ENCODE data around the gene MBOAT1. TPM values are rescaled to one million over a fixed set of nuclear protein-coding genes. Genes with fewer than 3 reads are reported as not detected.

Gene MBOAT1
- total and polyA plus RNA-seq, 5 experiments from 2014 or later: 0.14 to 3.5 (median 0.60) TPM

GRCh38 chr6:20227350-20227749, 15.1 kb upstream of the MBOAT1 start:
- Mint-ChIP-seq H3K27ac (no peak overlapping the region), H3K4me1 (no peaks in the 10 kb centered on the region), H3K9me3 (no peaks in the 10 kb centered on the region), H3K4me3 (no peak overlapping the region), H3K27me3 (peaks cover 0 to 14% (median 4%) of the 10 kb centered on the region in 5 donors), H3K36me3 (no peaks in the 10 kb centered on the region)
- POLR2A ChIA-PET: no interaction called here
- ATAC-seq (no peak), DNase-seq (no peak)

DNA sequence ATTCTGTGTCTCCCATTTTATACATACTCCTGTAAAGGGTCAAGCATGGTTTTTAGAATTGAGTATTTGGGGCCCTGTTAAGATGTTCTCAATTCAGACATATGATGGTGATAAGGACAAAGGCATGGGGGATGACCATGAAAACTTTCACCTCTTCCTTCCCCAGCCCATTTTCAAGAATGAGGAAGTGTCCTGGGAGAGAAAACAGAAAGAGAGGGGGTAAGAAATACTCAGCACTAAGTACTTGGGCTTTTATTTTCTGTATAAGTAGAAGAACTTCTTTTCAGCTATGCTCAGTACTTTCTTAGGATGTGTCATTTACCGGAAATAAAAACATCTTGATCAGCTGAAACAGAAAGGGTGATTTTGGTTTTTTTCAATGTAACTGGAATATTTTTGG, 10.9 kb upstream of the MBOAT1 start:
- H3K27me3 Mint-ChIP-seq: peaks cover 0 to 8% (median 3%) of the 10 kb centered on the region in 5 donors
- H3K4me3 Mint-ChIP-seq: no peak overlapping the region

GRCh38 chr6:20221421-20221820, 9.2 kb upstream of the MBOAT1 start:
- Mint-ChIP-seq H3K27me3 (peaks cover 0 to 8% (median 0%) of the 10 kb centered on the region in 5 donors), H3K4me1 (no peaks in the 10 kb centered on the region), H3K36me3 (no peaks in the 10 kb centered on the region), H3K4me3 (no peak overlapping the region), H3K9me3 (no peaks in the 10 kb centered on the region), H3K27ac (no peak overlapping the region)
- POLR2A ChIA-PET: no interaction called here
- no peak for ATAC-seq
- no peak for DNase-seq

More for the DNA sequence above, 10.9 kb upstream of the MBOAT1 start:
- DNase-seq (no peak), ATAC-seq (no peak)
- H3K27ac Mint-ChIP-seq: no peak overlapping the region
- H3K9me3 Mint-ChIP-seq: no peaks in the 10 kb centered on the region
- H3K4me1 Mint-ChIP-seq: no peaks in the 10 kb centered on the region
- POLR2A ChIA-PET: no interaction called here
- H3K36me3 Mint-ChIP-seq: no peaks in the 10 kb centered on the region

- DNase-seq (no peak), ATAC-seq (no peak)
- Mint-ChIP-seq H3K9me3 (no peaks in the 10 kb centered on the region), H3K4me3 (no peak overlapping the region), H3K27ac (no peak overlapping the region), H3K4me1 (no peaks in the 10 kb centered on the region), H3K27me3 (peaks cover 0 to 4% (median 0%) of the 10 kb centered on the region in 5 donors), H3K36me3 (no peaks in the 10 kb centered on the region)
- POLR2A ChIA-PET: no interaction called here
Observed at GRCh38 chr6:20220359-20220758, 8.1 kb upstream of the MBOAT1 start.

DNA sequence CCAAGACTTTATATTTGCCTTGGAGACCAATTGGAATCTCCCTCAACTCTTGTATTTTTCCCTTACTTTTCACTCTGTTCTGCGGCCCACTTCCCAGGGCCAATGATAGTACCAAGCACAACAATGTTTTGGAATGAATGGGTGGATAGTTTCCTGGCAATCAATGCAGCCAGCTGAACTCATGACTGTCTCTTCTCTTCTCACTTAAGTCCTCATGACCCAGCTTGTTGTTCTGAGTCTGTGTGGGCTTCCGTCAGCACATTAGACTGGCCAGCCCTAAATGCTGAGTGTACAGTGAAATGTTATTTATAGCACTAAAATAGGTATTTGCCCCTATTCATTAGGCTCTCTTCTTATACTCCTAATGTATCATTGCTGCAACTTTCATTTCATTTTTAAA, 5.6 kb upstream of the MBOAT1 start:
- Mint-ChIP-seq H3K36me3 (no peaks in the 10 kb centered on the region), H3K4me3 (no peak overlapping the region), H3K4me1 (peaks cover 0 to 9% (median 8%) of the 10 kb centered on the region in 4 donors), H3K9me3 (no peaks in the 10 kb centered on the region), H3K27ac (no peak overlapping the region), H3K27me3 (peaks cover 0 to 1% (median 0%) of the 10 kb centered on the region in 5 donors)
- ATAC-seq (no peak), DNase-seq (no peak)
- POLR2A ChIA-PET: no interaction called here

- ATAC-seq (no peak), DNase-seq (no peak)
- Mint-ChIP-seq H3K36me3 (no peaks in the 10 kb centered on the region), H3K4me1 (peaks cover 1 to 11% (median 11%) of the 10 kb centered on the region in 4 donors), H3K9me3 (no peaks in the 10 kb centered on the region), H3K4me3 (no peak overlapping the region), H3K27ac (no peak overlapping the region), H3K27me3 (peaks cover 0 to 2% (median 0%) of the 10 kb centered on the region in 5 donors)
- POLR2A ChIA-PET: no interaction called here
Observed at GRCh38 chr6:20217324-20217855, 5.1 kb upstream of the MBOAT1 start.

DNA sequence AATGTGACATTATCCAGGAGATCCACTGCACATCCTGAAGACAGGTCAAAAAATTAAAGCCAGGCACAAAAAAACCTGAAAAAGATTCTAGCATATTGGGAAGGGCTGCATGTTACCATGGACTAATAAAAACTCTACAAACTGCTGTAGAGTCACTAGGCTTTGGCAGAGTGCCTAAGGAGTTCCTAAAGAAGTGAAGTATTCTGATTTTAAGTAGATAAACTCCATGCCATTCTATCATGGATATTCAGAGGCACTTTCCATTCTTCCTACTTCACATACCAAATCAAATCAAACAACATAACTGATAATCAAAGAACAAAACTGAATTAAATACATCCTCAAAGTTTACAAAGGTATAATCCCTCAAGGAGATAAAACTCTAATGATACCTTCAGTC, 3.0 kb upstream of the MBOAT1 start:
- no peak overlapping the region for H3K4me3 Mint-ChIP-seq
- POLR2A ChIA-PET: no interaction called here
- peaks cover 7 to 24% (median 23%) of the 10 kb centered on the region in 4 donors for H3K4me1 Mint-ChIP-seq
- no peak overlapping the region for H3K27ac Mint-ChIP-seq
- ATAC-seq (no peak), DNase-seq (no peak)
- peaks cover 0 to 2% (median 0%) of the 10 kb centered on the region in 5 donors for H3K27me3 Mint-ChIP-seq
- no peaks in the 10 kb centered on the region for H3K9me3 Mint-ChIP-seq
- H3K36me3 Mint-ChIP-seq: no peaks in the 10 kb centered on the region

GRCh38 chr6:20213271-20213798, 1.1 kb upstream of the MBOAT1 start:
- DNase-seq (peak in 1 of 10 donors; percentile 6), ATAC-seq (no peak)
- Mint-ChIP-seq H3K4me1 (peaks cover 7 to 39% (median 27%) of the 10 kb centered on the region in 4 donors), H3K27ac (peak overlapping the region in 8 of 10 donors; percentile 68 to 90 (median 82)), H3K4me3 (peak overlapping the region; percentile 81 to 96 (median 92)), H3K27me3 (peaks cover 0 to 2% (median 0%) of the 10 kb centered on the region in 5 donors), H3K9me3 (no peaks in the 10 kb centered on the region), H3K36me3 (no peaks in the 10 kb centered on the region)
- POLR2A ChIA-PET: no interaction called here

DNA sequence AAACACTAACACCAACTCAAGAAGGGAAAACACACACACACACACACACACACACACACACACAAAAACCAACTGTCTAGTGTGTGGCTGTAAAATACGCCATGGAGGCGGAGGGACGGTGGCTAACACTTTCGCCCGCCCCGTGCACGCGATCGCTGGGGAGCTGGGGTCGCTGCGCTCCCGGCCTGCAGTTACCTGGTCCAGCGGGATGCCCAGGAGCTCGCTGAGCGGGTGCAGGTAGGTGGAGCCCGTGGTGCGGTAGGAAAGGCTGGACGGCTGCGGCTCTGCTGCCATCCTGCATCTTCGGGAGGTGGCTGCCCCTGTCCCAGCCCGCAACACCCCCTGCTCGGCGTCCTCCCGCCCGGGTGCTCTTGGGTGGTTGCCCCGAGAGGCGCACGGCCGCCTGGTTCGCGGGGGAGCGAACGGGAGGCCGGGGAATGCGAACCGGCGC, 303 bp downstream of the MBOAT1 start:
- Mint-ChIP-seq H3K27ac (peak overlapping the region; percentile 20 to 94 (median 62)), H3K4me3 (peak overlapping the region; percentile 83 to 97 (median 92)), H3K36me3 (no peaks in the 10 kb centered on the region), H3K4me1 (peaks cover 9 to 47% (median 32%) of the 10 kb centered on the region in 4 donors), H3K27me3 (peaks cover 0 to 2% (median 0%) of the 10 kb centered on the region in 5 donors), H3K9me3 (no peaks in the 10 kb centered on the region)
- ATAC-seq (peak in 1 of 2 donors; percentile 29), DNase-seq (peak in 5 of 10 donors; percentile 8 to 38 (median 23))
- POLR2A ChIA-PET: interaction anchor here (0.5 to 0.8 kb wide), 3 partner anchors 108 to 401 kb away, joined by 3 to 4 read pairs (median 3); no protein-coding TSS in a partner anchor

DNA sequence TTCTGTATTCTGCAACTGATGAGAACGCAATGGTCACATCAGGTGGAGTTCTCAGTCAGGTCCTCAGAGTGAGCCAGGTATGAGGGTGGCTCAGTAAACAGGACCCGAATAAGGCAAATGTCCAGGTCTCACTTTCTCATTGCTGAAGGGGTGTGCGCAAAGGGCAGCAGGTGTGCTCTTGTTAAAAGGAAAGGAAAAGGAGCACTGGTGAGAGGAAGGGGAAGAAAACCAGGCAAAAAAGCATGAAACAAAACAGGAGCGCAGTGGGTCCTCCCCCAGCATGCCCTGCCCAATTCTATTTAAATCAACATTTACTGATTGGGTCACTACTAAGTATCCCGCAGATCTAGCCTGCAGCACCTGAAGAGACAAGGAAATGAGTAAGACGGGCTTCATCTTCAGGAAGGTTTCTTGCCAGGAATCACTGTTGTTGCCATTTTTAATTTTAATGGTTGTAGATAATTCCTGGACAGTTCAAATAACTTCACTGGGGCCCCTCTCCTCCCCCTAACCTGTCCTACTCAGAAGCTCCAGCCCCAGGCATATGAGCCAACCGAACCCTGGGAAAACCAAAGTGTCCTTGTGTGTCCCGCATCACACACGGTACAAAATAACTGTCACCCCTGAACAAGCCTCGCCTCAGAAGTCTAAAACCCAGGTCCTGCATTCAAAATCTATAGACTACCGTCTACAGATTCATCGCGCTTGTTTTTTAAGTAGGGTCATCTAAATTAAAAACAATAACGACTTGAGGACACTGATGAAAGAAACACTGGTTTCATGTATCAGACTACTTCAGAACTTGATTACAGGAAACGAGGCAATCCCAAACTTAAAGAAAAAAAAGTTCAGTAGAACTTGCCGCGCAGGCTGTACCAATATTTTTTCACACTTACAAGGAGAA, 980 bp downstream of the MBOAT1 start:
- H3K27me3 Mint-ChIP-seq: peaks cover 0 to 2% (median 0%) of the 10 kb centered on the region in 5 donors
- no peaks in the 10 kb centered on the region for H3K36me3 Mint-ChIP-seq
- peak overlapping the region; percentile 20 to 94 (median 76) for H3K27ac Mint-ChIP-seq
- ATAC-seq: no peak
- POLR2A ChIA-PET: interaction anchor here (0.5 kb wide), 1 partner anchor 401 kb away, joined by 3 read pairs; no protein-coding TSS in a partner anchor
- DNase-seq: no peak
- H3K4me3 Mint-ChIP-seq: peak overlapping the region; percentile 83 to 97 (median 92)
- H3K9me3 Mint-ChIP-seq: no peaks in the 10 kb centered on the region
- H3K4me1 Mint-ChIP-seq: peaks cover 16 to 54% (median 38%) of the 10 kb centered on the region in 4 donors

- DNase-seq (no peak), ATAC-seq (no peak)
- Mint-ChIP-seq H3K4me3 (no peak overlapping the region), H3K27ac (peak overlapping the region in 2 of 10 donors; percentile 82 to 90), H3K36me3 (no peaks in the 10 kb centered on the region), H3K27me3 (peaks cover 0 to 2% (median 0%) of the 10 kb centered on the region in 5 donors), H3K9me3 (peaks cover 0 to 1% (median 0%) of the 10 kb centered on the region in 9 donors), H3K4me1 (peaks cover 16 to 64% (median 48%) of the 10 kb centered on the region in 4 donors)
- POLR2A ChIA-PET: no interaction called here
Observed at GRCh38 chr6:20210158-20210557, 2.1 kb downstream of the MBOAT1 start.

DNA sequence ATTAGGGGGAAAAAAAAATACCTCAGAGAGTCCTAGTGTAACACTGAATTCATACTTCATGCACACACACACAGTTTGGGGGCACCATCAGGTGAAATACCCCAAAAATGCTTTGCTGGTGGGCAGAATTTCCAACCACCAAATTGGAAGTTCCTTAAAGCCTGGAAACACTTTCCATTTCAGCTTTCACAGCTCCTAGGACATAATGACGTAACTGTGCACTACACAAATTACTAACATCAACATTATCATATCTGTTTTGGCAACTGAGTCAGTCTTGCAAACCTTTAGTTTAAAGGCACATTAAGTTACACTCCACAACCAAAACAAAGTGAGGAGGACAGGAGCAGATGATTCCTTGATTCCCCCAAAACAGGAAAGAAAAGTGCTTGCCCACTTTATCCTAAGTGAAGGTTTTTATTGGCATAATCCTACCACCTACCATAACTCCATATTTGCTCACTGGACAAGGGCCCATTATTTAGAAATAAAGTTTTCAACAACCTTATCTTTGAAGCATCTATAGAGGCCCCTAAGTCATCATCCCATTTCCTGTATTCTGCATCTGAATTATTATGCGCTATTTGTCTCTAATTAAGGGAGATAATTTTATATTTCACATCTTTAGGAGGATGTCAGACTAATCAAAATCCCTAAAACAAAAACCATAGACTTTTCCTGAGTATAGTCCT, 3.4 kb downstream of the MBOAT1 start:
- H3K27ac Mint-ChIP-seq: peak overlapping the region in 2 of 10 donors; percentile 17 to 57
- peaks cover 0 to 4% (median 0%) of the 10 kb centered on the region in 5 donors for H3K27me3 Mint-ChIP-seq
- H3K9me3 Mint-ChIP-seq: peaks cover 0 to 1% (median 0%) of the 10 kb centered on the region in 9 donors
- no peak for DNase-seq
- H3K4me3 Mint-ChIP-seq: peak overlapping the region in 1 of 10 donors; percentile 1
- POLR2A ChIA-PET: no interaction called here
- H3K36me3 Mint-ChIP-seq: no peaks in the 10 kb centered on the region
- peaks cover 19 to 76% (median 51%) of the 10 kb centered on the region in 4 donors for H3K4me1 Mint-ChIP-seq
- ATAC-seq: no peak
